GM19193 (cell line): ENCODE results near the gene RASL10A.
A peak's percentile ranks its signal among the peaks of the same experiment; 100 is the strongest.

Experiments
- POLR2A ChIP-seq: IDR thresholded peaks from 4 replicates; pipeline ENCODE4 v1.6.1; 2011; ENCODE audit not compliant: insufficient read depth, insufficient read length; ENCODE audit errors: extremely low read depth

The RASL10A gene

DNA sequence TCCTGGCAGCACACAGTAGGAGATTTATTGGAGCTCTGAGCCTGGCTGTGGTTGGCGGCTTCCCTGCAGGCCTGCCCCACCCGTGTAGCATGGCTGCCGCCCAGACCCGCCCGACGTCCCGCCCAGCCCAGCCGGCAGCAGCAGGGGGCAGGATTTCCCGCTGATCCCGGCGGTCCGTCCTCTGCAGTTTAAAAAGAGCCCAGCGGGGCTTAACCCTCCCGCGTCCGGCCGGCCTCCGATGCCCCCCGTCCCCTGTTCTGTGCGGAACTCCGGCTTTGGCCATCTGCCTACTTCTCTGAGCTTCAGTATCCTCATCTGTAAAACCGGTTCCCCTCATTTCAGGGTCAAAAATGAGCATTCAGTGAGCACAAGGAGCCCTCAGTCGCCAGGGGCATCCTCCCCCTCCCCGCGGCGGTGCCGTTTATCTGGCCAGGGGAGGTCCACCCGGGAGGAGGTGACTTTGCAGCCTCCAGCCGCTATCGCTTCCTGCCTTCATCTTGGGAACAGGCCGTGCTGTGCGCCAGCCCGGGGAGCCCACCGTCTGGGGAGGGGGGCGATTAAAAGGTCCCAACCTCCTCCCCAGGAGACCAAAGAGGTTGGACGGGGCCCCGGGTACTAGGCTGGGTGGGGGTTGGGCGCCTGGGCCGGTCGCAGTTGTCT, 9.2 kb downstream of the RASL10A start, which contains the start of gene GAS2L1:
Gene GAS2L1 (plus strand): TSS at position 476 of the 660 bp plus-strand sequence. CDS start 1,456 bp downstream, outside the sequence.
- no peak for TF ChIP-seq POLR2A

- TF ChIP-seq POLR2A = no peak
These were observed 9.7 kb downstream of the RASL10A start for GRCh38 chr22:29305836-29306174.

GRCh38 chr22:29302681-29303465, 12.6 kb downstream of the RASL10A start:
- TF ChIP-seq POLR2A = no peak

DNA sequence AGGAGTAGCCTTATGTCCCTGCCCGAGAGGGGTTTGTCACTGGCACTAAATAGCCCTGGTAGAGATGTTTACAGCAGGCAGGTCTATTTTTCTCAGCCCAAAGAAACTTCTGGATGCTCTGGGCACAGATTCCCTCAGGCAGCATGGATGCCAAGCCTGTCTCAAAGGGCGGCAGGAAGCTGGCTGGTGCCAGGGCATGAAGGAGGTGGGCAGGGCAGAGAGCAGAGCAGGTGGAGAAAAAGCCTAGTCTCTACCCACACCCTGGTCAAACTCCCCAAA, 13.2 kb downstream of the RASL10A start:
- TF ChIP-seq POLR2A = no peak

GRCh38 chr22:29301716-29302401, 13.6 kb downstream of the RASL10A start:
- no peak for TF ChIP-seq POLR2A

DNA sequence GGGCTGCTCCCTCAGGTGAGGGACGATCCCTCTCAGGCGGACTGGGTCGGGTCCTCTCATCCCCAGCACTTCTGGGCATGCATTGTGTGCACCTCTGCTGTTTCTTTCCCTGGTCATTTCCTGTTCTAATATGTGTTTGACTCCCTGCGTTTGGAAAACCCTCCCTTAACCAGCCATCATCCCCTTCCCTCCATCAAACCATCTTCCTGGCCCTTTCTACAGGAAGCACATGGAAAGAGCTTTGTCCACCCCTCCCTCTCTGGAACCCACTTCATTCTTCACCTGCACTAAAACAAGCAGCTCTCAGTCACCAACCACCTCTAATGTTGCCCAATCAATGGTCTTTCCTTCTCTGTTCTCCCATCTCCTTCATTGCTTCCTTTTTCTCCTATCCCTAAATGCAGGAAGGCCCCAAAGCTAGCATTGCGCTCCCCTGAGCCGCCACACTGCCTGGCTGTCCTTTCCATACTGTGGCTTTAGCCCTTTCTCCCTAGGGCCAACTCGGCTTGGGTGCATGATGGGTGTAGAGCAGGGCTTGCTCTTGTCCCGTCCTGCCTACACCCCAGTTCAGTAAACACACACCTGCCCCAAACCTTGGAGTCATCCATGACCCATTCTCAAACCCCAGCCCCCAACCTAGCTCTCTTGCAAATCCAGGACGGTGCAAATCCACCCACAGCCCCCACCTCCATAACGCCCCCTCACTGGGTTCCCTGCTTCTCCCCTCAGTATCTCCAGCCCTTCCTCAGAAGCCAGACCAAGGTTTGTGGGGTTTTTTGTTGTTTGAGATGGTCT, 14.5 kb downstream of the RASL10A start:
- TF ChIP-seq POLR2A = peak; percentile 22

- TF ChIP-seq POLR2A = no peak
These were observed 15.1 kb downstream of the RASL10A start for GRCh38 chr22:29300467-29300806.

DNA sequence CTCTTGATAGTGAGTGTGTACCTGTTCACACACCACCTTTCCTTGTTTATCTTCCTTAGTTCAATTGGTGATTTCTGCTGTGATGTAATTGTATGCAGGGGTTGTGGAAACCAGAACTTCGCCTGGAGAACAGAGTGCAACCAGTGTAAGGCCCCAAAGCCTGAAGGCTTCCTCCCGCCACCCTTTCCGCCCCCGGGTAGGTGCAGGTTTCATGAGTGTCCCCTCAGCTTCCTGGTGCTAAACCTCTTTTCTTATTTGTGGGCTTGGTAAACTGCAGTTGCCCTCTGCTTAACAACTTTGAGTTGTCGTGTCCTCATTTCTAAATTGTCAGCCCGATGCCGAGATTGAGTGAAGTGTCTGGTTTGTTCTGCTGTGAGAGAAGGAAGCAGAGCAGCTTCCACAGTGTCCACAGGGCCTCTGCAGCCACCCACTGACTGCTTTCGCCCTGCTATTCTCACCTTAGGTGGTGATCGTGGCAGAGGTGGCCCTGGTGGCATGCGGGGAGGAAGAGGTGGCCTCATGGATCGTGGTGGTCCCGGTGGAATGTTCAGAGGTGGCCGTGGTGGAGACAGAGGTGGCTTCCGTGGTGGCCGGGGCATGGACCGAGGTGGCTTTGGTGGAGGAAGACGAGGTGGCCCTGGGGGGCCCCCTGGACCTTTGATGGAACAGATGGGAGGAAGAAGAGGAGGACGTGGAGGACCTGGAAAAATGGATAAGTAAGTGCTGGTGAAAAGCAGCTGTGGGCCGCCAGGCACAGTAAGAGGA, 16.2 kb downstream of the RASL10A start:
- TF ChIP-seq POLR2A = no peak

DNA sequence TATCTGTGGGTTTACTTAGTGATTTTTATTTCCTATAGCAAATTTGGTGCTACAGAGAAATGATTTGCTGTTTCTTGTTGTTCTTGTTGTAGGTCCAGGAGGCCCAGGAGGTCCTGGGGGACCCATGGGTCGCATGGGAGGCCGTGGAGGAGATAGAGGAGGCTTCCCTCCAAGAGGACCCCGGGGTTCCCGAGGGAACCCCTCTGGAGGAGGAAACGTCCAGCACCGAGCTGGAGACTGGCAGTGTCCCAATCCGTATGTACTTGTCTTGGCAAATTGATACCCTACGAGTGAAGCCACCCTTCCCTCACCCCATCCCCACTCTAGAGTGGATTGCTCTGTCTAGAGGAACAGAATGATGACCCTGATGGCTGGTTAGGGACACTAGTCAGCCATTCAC, 16.9 kb downstream of the RASL10A start:
- TF ChIP-seq POLR2A = no peak

DNA sequence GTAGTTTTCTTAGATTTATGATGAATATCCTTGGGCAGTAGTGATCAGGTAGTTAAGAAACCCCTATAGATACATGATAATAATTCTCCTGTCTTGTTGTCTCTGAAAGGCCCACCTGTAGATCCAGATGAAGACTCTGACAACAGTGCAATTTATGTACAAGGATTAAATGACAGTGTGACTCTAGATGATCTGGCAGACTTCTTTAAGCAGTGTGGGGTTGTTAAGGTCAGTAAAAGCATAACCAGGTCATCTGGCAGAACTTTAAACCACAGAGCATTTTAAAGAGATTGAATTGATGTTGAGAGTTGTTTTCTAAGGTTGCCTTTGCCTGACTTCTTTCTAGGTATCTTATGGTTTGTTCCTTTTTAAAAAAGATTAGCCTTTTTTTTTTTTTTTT, 23.1 kb downstream of the RASL10A start:
- TF ChIP-seq POLR2A = no peak

GRCh38 chr22:29291215-29291614, 24.3 kb downstream of the RASL10A start:
- no peak for TF ChIP-seq POLR2A

DNA sequence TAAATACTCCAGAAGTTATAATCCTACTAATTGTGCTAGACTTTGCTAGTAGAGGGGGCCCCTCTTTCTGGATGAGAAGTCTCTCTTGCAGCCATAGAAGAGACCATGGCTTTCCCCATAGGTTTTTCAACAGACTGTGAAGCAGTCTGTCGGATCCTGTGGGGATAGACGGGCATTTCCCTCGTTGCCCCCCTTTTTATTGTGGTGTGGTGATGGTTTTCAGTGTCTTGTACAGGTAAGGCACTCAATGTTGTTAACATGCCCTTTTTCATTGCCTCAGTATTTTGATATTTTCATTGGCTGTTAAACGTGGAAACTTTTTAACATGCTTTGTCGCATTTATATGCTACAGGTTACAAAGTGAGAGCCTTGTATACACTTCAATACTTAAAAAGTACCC, 25.4 kb downstream of the RASL10A start:
- no peak for TF ChIP-seq POLR2A

DNA sequence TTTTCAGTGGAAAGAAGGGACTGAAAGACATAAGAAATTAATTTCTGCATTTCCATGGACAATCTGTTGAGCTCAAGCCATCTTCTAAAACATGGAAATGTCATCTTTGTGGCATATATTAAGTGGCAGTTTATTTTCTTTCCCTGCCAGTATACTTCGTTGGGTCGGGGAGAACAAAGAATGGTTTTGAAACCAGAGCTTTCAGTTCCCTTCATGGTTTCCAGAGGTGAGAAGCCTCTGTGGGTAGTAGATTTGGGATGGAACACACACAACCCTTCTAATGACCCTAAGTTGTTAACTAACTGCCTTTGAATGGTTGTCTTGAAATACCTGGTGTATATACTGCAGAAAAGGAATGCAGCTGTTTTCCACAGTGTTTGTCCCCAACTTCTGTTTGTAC, 26.7 kb downstream of the RASL10A start:
- no peak for TF ChIP-seq POLR2A

DNA sequence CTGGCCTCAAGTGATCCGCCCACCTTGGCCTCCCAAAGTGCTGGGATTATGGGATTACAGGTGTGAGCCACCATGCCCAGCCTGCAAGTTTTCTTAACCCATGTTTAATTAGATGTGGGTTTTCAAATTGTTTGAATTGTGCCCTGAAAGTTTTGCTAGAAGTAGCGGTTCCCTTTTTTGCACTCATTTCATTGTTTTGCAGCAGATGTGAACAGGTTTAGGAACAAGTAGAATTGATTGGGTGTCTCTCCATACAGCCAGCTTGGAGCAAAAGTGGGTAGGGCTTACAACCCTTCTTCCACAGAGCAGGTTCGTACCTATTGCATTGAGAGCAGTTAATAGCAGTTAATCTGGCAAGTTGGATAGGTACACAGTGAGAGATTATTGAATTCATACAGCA, 31.3 kb downstream of the RASL10A start:
- no peak for TF ChIP-seq POLR2A

DNA sequence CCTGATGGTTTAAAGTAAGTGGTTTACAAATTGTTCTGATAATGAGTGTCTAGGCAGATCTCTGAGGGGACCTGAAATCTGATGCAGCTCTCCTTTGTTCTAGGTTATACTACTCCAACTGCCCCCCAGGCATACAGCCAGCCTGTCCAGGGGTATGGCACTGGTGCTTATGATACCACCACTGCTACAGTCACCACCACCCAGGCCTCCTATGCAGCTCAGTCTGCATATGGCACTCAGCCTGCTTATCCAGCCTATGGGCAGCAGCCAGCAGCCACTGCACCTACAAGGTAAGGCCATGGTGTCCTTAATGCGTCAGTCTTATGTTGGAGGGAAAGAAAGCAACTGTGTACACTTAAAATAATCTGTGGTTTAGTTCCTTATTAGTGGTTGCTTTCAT, 37.6 kb downstream of the RASL10A start:
- no peak for TF ChIP-seq POLR2A
